ENCODE results near the gene SNAPIN.

GRCh38 chr1:153639280-153639679 is 19.2 kb upstream of the SNAPIN start:
- no peak for TF ChIP-seq ATF6 (CRISPR knock-in tag; IDR thresholded peaks at IDR 0.05)
- TF ChIP-seq ATF3 (CRISPR knock-in tag; conservative IDR thresholded peaks at IDR 0.05) = no peak
- no peak for TF ChIP-seq USF2 (CRISPR knock-in tag; IDR thresholded peaks at IDR 0.05)
- TF ChIP-seq GABPB1 (CRISPR knock-in tag; IDR thresholded peaks at IDR 0.05) = no peak
- TF ChIP-seq CTCF (IDR thresholded peaks at IDR 0.05) = no peak
- no peak for TF ChIP-seq ZBTB21 (CRISPR knock-in tag; IDR thresholded peaks at IDR 0.05; ENCODE audit: borderline replicate concordance)
- no peak for TF ChIP-seq E2F4 (CRISPR knock-in tag; IDR thresholded peaks at IDR 0.05; ENCODE audit: borderline replicate concordance, low read depth)
- TF ChIP-seq PRRX2 (CRISPR knock-in tag; IDR thresholded peaks at IDR 0.05) = no peak
- no peak for TF ChIP-seq MAX (CRISPR knock-in tag; IDR thresholded peaks at IDR 0.05)
- no peak for TF ChIP-seq SP1 (CRISPR knock-in tag; conservative IDR thresholded peaks at IDR 0.05)

Data from WTC11 (cell line).